PC-9 (cell line): ENCODE measurements around the gene USP49. TPM values are rescaled to one million over a fixed set of nuclear protein-coding genes. Genes with fewer than 3 reads are reported as not detected.

Experiments
- BruUV-seq: library from RNA; stranded (reverse); fragments of 400-500 nt; replicated peaks from 2 replicates; lab custom pipeline; 2021; lab: Mats Ljungman, UMichigan
- CTCF ChIA-PET: fragments of 300-600 bp; sonication (Branson Sonifier 250); formaldehyde crosslinking; loops from one replicate; lab custom pipeline; 2022; ENCODE audit warnings: antibody characterized with exemption; lab: Charles Lee
- POLR2A ChIA-PET: fragments of 300-600 bp; sonication (Branson Sonifier 250); formaldehyde crosslinking; loops from one replicate; lab custom pipeline; 2022; ENCODE audit warnings: antibody characterized with exemption; ENCODE audit not compliant: unreplicated experiment; lab: Charles Lee
- DNase-seq, 2 experiments: peaks; one replicate each; pipeline versions ENCODE4 v3.0.0 to v3.0.0-alpha.2; 2015 to 2022; ENCODE audit warnings: mixed read lengths in 1 of 2
- H2AFZ ChIP-seq: fragments of 200-600 bp; sonication (generic); 2 replicates; pipeline ENCODE4 v1.8.1; 2017; ENCODE audit warnings: antibody characterized with exemption
- H3F3A ChIP-seq: fragments of 200-600 bp; sonication (generic); 2 replicates; pipeline ENCODE4 v1.8.1; 2017; ENCODE audit warnings: antibody characterized with exemption, mild to moderate bottlenecking, low read depth; ENCODE audit not compliant: insufficient read depth
- H3K27ac ChIP-seq: fragments of 200-600 bp; sonication (generic); 2 replicates; pipeline ENCODE4 v1.6.1; 2016; ENCODE audit warnings: mixed run types
- H3K27me3 ChIP-seq: fragments of 200-600 bp; sonication (generic); 2 replicates; pipeline ENCODE4 v1.6.1; 2016; ENCODE audit warnings: low read depth, mixed run types; ENCODE audit not compliant: insufficient read depth
- H3K36me3 ChIP-seq: fragments of 200-600 bp; sonication (generic); 2 replicates; pipeline ENCODE4 v1.6.1; 2016; ENCODE audit warnings: low read depth, mixed run types
- H3K4me1 ChIP-seq: fragments of 200-600 bp; sonication (generic); replicated peaks from 2 replicates; pipeline ENCODE4 v1.6.1; 2016; ENCODE audit warnings: mixed run types; ENCODE audit not compliant: insufficient read depth
- H3K4me2 ChIP-seq: fragments of 200-600 bp; sonication (generic); 2 replicates; pipeline ENCODE4 v1.6.1; 2017; ENCODE audit warnings: mixed run types
- H3K4me3 ChIP-seq: fragments of 200-600 bp; sonication (generic); 2 replicates; pipeline ENCODE4 v1.6.1; 2016; ENCODE audit warnings: mixed run types
- H3K79me2 ChIP-seq: fragments of 200-600 bp; sonication (generic); 2 replicates; pipeline ENCODE4 v1.6.1; 2017; ENCODE audit warnings: low read depth, mixed run types
- H3K9me2 ChIP-seq: fragments of 200-600 bp; sonication (generic); 2 replicates; pipeline ENCODE4 v1.8.1; 2017; ENCODE audit warnings: mild to moderate bottlenecking; ENCODE audit not compliant: insufficient read depth
- H3K9me3 ChIP-seq: fragments of 200-600 bp; sonication (generic); 2 replicates; pipeline ENCODE4 v1.8.1; 2016; ENCODE audit warnings: low read depth; ENCODE audit not compliant: insufficient read depth
- H4K20me1 ChIP-seq: fragments of 200-600 bp; sonication (generic); 2 replicates; pipeline ENCODE4 v1.8.1; 2017; ENCODE audit not compliant: insufficient read depth
- CTCF ChIP-seq: fragments of 200-600 bp; sonication (generic); conservative IDR thresholded peaks from 2 replicates; pipeline ENCODE4 v1.6.1; 2017; ENCODE audit warnings: mixed run types, antibody characterized with exemption, mild to moderate bottlenecking, moderate library complexity
- EZH2 ChIP-seq: fragments of 200-600 bp; sonication (generic); IDR thresholded peaks from 2 replicates; pipeline ENCODE4 v1.8.0; 2017; ENCODE audit warnings: antibody characterized with exemption, low read depth
- intact Hi-C: fragments of 100-400 bp; cut with micrococcal nuclease; formaldehyde crosslinking; loops from one replicate; pipeline ENCODE4 v1.10.0; 2022; ENCODE audit not compliant: unreplicated experiment
- total RNA-seq: library from RNA; stranded (reverse); gene quantifications from 2 replicates; pipeline ENCODE4 v1.2.3, GENCODE V29; 2021

The USP49 gene
- total RNA-seq, 1 experiment from 2014 or later: 10.9 TPM

GRCh38 chr6:41922154-41922553 lies 27.0 kb upstream of the USP49 start:
- BruUV-seq: TSS peak; percentile 42
- peaks cover 26% of the 10 kb centered on the region; the same call in 1 of the 2 replicates for H3F3A ChIP-seq
- H3K4me1 ChIP-seq: peaks cover 36% of the 10 kb centered on the region
- no peaks in the 10 kb centered on the region for H3K27me3 ChIP-seq
- H3K27ac ChIP-seq: peak overlapping the region; percentile 88
- H3K4me2 ChIP-seq: peak overlapping the region; percentile 97
- H4K20me1 ChIP-seq: peaks cover 42% of the 10 kb centered on the region
- intact Hi-C loops: loop anchor here (5.0 kb wide), 2 partner anchors 120 to 305 kb away; no protein-coding TSS in a partner anchor
- H3K36me3 ChIP-seq: peaks cover 14% of the 10 kb centered on the region
- CTCF ChIA-PET: interaction anchor here (0.6 to 0.7 kb wide), 2 partner anchors 13 to 122 kb away, joined by 3 to 5 read pairs; no protein-coding TSS in a partner anchor
- peak overlapping the region; percentile 63 for H3K4me3 ChIP-seq
- DNase-seq: no peak
- POLR2A ChIA-PET: interaction anchor here (0.6 to 0.7 kb wide), 2 partner anchors 122 to 138 kb away, joined by 3 to 9 read pairs; no protein-coding TSS in a partner anchor
- no peaks in the 10 kb centered on the region for H3K9me2 ChIP-seq
- peak overlapping the region; percentile 79; the same call in 1 of the 2 replicates for H2AFZ ChIP-seq
- no peaks in the 10 kb centered on the region for H3K9me3 ChIP-seq
- TF ChIP-seq EZH2: no peak
- TF ChIP-seq CTCF: no peak
- H3K79me2 ChIP-seq: peaks cover 81% of the 10 kb centered on the region

- Histone ChIP-seq H3K9me2 (no peaks in the 10 kb centered on the region), H3K9me3 (no peaks in the 10 kb centered on the region), H3K27ac (peak overlapping the region; percentile 88), H2AFZ (peak overlapping the region; percentile 79), H3K27me3 (no peaks in the 10 kb centered on the region), H4K20me1 (peaks cover 37% of the 10 kb centered on the region), H3K4me2 (peak overlapping the region; percentile 97), H3K4me1 (peaks cover 41% of the 10 kb centered on the region), H3F3A (peaks cover 21% of the 10 kb centered on the region; the same call in 1 of the 2 replicates), H3K79me2 (peaks cover 77% of the 10 kb centered on the region), H3K36me3 (peaks cover 11% of the 10 kb centered on the region), H3K4me3 (peak overlapping the region; percentile 63)
- intact Hi-C loops: loop anchor here (1.0 to 5.0 kb wide), 7 partner anchors 27 to 306 kb away; partner anchors contain the start of genes TOMM6 and USP49
- ChIA-PET CTCF (interaction anchor here (0.7 to 1.2 kb wide), 7 partner anchors 13 to 188 kb away, joined by 3 to 9 read pairs (median 3); no protein-coding TSS in a partner anchor), POLR2A (no interaction called here)
- no peak for TF ChIP-seq CTCF
- TF ChIP-seq EZH2: no peak
- no TSS peak for BruUV-seq
- no peak for DNase-seq
Observed at GRCh38 chr6:41921712-41921998, 26.5 kb upstream of the USP49 start.

DNA sequence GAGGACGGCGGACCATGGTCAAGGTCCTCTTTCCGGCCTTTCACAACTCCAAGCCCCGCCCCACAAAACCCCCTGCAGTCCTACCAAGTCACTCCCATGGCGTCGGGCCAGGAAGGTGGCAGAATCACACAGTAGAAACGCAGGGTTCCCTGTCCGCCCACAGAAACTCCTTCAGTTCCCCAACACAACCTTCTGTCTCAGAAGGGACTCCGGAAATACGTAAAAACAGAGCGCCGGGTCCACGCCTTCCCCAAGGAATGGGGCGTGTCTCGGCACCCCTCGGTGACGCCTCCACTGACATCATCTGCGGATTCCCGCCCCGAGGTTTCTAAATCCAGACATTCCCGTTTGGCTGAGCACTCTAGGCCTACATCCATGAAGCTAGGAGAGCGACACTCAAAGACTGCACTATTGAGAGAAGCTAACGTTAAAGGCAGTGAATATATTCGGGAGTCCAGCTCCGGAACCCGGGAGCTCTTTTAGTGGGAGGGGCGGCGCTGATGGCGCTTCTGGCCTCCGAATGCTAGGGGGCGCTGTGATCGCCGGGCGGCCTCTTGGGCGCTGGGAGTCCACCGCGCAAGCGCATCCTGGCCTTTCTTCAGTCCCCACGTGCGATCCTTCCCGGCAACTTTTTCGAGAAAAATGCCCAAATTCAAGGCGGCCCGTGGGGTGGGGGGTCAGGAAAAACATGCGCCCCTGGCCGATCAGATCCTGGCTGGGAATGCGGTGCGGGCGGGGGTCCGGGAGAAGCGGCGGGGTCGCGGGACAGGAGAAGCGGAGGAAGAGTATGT lies 25.9 kb upstream of the USP49 start, which contains the start of the genes BYSL and MED20:
TSS of gene BYSL (plus strand) at position 579 of the 791 bp plus-strand sequence. CDS start at position 643, 64 bp downstream.
TSS of gene MED20 (minus strand) at position 219 of the 791 bp plus-strand sequence. CDS start at position 98, 121 bp downstream.
- peaks cover 42% of the 10 kb centered on the region for H3K4me1 ChIP-seq
- peak; percentile 89 to 92 for DNase-seq
- intact Hi-C loops: loop anchor here (1.0 to 5.0 kb wide), 7 partner anchors 26 to 306 kb away; partner anchors contain the start of genes TOMM6 and USP49
- no peak for TF ChIP-seq EZH2
- peak; percentile 99 for TF ChIP-seq CTCF
- H3K4me2 ChIP-seq: peak within 1 kb of the TSS; percentile 97
- peaks cover 33% of the 10 kb centered on the region for H4K20me1 ChIP-seq
- H3K27ac ChIP-seq: peak within 1 kb of the TSS; percentile 88
- no TSS peak for BruUV-seq
- no peaks in the 10 kb centered on the region for H3K9me3 ChIP-seq
- peak within 1 kb of the TSS; percentile 63 for H3K4me3 ChIP-seq
- H3K36me3 ChIP-seq: peaks cover 11% of the 10 kb centered on the region
- POLR2A ChIA-PET: interaction anchor here (0.6 to 0.8 kb wide), 6 partner anchors 25 to 134 kb away, joined by 3 to 6 read pairs (median 5); partner anchors contain the start of gene TOMM6
- peak within 1 kb of the TSS; percentile 79 for H2AFZ ChIP-seq
- peaks cover 20% of the 10 kb centered on the region; the same call in 1 of the 2 replicates for H3F3A ChIP-seq
- H3K27me3 ChIP-seq: no peaks in the 10 kb centered on the region
- CTCF ChIA-PET: interaction anchor here (0.6 to 1.2 kb wide), 14 partner anchors 13 to 304 kb away, joined by 3 to 24 read pairs (median 4); partner anchors contain the start of gene TOMM6
- peaks cover 74% of the 10 kb centered on the region for H3K79me2 ChIP-seq
- no peaks in the 10 kb centered on the region for H3K9me2 ChIP-seq
